D721Med (cell line): Measurements from ENCODE around the gene TNS1.

ENCODE experiments used
- DNase-seq: peaks from one replicate; pipeline ENCODE4 v3.0.0; 2011; ENCODE audit warnings: low spot score; ENCODE audit not compliant: insufficient read length
- FAIRE-seq: peaks from 2 replicates; lab custom pipeline; 2011; peaks lifted over from hg19 to GRCh38; lab: Jason Lieb, UNC
- TF ChIP-seq, protein P1 (sequence below): IDR thresholded peaks from 2 replicates; pipeline ENCODE4 v1.5.1; 2012; ENCODE audit warnings: mild to moderate bottlenecking, control low read depth; ENCODE audit not compliant: insufficient read depth; ENCODE audit errors: missing control alignments

The TNS1 gene

DNA sequence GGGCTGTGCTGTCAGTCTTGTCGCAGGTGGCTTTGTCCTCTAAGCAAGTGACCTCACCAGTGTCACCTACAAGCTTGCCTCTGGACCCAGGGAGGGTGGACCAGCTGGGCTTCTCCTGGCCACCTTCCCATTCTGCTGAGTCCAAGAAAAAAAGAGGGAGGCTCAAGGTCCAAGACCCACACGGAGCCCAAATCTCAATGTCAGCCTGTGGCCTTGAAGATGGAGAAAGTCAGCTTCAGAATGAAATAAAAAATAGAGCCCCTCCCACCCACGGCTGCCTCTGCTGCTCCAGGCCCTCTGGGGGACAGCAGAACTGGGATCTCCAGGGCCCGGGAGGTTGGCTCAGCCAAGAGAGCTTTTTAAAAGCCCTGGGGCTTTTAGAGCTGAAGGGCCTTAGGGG, 145.9 kb downstream of the TNS1 start:
- TF ChIP-seq, protein P1, sequence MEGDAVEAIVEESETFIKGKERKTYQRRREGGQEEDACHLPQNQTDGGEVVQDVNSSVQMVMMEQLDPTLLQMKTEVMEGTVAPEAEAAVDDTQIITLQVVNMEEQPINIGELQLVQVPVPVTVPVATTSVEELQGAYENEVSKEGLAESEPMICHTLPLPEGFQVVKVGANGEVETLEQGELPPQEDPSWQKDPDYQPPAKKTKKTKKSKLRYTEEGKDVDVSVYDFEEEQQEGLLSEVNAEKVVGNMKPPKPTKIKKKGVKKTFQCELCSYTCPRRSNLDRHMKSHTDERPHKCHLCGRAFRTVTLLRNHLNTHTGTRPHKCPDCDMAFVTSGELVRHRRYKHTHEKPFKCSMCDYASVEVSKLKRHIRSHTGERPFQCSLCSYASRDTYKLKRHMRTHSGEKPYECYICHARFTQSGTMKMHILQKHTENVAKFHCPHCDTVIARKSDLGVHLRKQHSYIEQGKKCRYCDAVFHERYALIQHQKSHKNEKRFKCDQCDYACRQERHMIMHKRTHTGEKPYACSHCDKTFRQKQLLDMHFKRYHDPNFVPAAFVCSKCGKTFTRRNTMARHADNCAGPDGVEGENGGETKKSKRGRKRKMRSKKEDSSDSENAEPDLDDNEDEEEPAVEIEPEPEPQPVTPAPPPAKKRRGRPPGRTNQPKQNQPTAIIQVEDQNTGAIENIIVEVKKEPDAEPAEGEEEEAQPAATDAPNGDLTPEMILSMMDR, result no peak
- DNase-seq (no peak), FAIRE-seq (no peak)

DNA sequence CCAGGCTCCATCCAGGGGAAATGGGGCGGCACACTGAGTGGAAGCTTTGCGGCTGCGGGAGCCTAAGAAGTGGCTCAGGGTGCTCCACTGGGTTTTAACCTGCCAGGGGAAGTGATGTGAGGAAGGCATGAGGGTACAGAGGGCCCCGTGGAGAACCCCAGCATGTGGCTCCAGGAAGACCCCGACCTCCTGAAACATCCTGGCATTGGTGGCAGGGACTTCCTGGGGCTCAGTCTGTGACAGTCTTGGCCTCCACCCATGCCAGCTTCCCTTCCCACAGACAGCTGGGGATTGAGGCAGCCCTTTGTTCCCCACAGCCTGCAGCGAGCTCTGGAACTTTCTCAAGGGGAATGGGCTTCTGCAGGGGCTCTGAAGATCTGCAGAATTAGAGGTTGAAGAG, 146.6 kb downstream of the TNS1 start:
- DNase-seq (no peak), FAIRE-seq (no peak)
- TF ChIP-seq, protein P1, result no peak

DNA sequence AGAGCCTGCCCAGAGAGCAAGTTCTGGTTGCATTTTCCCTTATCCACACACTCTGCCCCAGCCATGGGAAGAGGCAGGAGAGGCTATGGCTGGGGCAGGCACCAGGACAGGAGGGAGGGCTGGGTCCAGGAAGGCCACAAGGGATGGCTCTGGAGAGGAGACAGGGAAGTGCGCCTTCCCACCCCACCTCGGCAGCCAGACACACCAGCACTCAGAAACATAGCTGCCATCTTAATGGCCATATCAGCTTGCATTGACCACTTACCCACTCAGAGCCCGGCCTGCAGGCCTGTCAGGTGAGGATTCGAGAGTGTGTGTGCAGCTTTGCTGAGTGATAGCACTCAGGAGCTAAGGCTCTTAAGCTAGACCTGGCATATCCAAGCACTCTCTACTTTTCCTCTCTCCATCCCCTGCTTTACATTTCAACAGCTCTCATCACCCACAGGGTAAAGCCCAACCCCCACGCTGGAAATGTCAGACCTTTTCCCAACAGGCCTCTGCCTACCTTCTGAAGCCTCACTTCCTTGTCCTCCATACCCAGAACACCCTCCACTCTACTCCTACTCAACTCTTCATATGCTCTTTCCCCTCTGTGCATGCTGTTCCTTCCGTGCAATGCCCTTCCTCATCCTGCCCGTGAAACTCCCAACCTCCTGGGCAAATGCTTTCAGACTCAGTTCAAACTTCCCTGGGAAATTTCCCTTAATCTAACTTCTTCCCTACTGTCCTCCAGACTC, 147.9 kb downstream of the TNS1 start:
- FAIRE-seq (no peak), DNase-seq (no peak)
- TF ChIP-seq, protein P1, result no peak

DNA sequence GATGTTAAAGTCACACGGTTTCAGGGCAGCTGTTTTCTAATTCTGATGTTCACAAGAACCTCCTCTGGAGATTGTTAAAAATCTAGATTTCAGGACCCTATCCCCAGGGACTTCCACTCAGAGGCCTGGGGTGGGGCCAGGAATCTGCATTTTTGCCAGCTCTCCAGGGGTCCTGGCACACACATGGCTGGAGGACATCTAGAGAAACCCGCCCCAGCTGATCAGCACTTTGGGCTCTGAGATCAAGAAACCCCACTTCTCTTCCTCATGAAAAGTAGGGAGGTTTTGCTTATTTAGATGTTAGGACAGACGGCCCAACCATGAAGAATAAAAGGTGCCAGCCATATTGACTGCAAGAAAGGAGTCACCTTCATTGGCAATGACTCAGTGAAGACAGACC, 148.8 kb downstream of the TNS1 start:
- FAIRE-seq, result no peak
- DNase-seq, result no peak

DNA sequence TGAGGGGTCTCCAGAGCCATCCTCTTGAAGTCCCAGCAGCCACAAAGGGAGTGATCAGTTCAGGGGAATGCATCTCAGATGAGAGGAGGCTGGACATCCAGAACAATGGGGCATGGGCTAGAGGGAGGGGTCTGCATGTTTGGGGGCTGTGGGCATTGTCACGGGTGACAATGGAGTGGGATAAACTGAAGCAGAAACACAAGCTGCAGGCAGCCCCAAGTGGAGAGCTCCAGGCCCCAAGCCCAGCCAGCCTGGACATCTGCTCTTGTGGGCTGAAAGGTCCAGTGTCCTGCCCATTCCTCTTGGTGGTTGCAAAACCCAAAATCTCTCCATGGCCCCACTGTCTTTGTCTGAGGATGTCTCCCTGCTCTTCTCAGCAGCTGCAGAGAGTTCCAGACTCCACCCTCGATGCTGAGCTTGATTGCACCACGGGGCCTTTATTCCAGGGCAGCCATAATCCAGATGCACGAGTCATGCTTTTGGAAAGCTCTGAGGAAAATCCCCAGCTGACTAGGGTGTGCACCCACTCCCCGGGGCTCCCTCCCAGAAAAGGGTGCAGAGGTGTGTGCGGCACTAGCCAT, 149.4 kb downstream of the TNS1 start:
- no peak for FAIRE-seq
- TF ChIP-seq, protein P1, result no peak
- DNase-seq, result no peak

More for the DNA sequence above, 148.8 kb downstream of the TNS1 start:
- TF ChIP-seq, protein P1, result no peak

DNA sequence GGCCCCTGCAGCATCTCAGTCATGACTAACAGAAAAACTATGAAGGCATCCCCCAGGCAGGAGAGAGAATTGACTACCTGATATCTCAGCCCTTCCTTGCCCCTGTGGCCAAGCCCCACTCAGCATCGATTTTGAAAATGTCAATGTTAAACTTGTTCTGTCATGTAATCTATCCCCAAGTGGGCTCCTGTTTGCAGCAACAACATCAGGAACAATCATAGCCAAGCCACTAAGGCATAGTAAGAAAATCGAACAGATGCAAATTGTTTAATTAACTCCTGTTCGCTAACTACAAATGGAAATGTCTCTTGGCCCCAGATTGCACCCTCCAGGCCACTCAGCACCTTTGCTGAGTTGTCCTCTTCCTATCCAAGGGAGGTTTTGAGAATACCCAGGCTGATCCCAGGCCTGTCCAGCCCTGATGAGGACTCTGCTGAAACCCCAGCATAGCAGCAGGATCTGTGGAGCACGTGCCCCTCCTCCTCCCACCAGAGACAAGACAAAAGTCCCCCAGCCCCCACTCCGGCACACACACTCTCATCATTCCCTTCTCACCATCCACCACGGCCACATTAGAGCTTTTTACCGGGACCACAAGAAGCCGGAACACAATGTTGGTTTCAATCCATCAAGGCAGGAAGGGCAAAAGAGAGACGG, 150.1 kb downstream of the TNS1 start:
- TF ChIP-seq, protein P1, result no peak
- no peak for DNase-seq
- FAIRE-seq, result no peak
